ENCODE measurements around the gene PIGM. TPM values are rescaled to one million over a fixed set of nuclear protein-coding genes. Genes with fewer than 3 reads are reported as not detected.

Gene PIGM
- total and polyA plus RNA-seq, 2 experiments from 2014 or later = 5.0 TPM

DNA sequence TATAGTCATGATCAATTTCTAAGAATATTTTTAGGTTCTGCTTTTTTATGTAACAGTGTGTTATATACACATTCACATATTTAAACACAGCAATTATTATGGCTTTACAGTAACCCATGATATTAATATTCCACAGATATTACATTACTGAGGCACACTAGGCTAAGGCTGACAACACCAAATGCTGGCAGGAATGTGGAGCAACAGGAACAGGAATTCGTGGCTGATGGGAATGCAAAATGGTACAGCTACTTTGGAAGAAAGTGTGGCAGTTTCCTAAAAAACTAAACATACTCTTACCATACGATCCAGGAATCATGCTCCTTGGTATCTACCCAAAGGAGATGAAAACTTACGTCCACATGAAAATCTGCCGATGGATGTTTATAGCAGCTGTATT is 47.7 kb upstream of the PIGM start:
- Histone ChIP-seq H3K4me3 (no peak overlapping the region), H3K9me2 (ENCODE audit: insufficient read depth) (no peaks in the 10 kb centered on the region), H3K27me3 (ENCODE audit: insufficient read depth) (peaks cover 52% of the 10 kb centered on the region), H3K4me2 (no peak overlapping the region), H2AFZ (no peak overlapping the region), H3K27ac (ENCODE audit: low read depth) (no peak overlapping the region), H3K4me1 (ENCODE audit: insufficient read depth) (no peaks in the 10 kb centered on the region), H3F3A (replicated peaks; ENCODE audit: low read depth) (peaks cover 2% of the 10 kb centered on the region; the same call in 1 of the 2 replicates), H3K36me3 (ENCODE audit: insufficient read depth) (no peaks in the 10 kb centered on the region), H4K20me1 (replicated peaks; ENCODE audit: insufficient read depth) (no peaks in the 10 kb centered on the region), H3K79me2 (replicated peaks; ENCODE audit: insufficient read depth) (no peaks in the 10 kb centered on the region)
- no peak for TF ChIP-seq NANOG (IDR thresholded peaks at IDR 0.05; ENCODE audit: borderline replicate concordance)
- TF ChIP-seq, protein P1, sequence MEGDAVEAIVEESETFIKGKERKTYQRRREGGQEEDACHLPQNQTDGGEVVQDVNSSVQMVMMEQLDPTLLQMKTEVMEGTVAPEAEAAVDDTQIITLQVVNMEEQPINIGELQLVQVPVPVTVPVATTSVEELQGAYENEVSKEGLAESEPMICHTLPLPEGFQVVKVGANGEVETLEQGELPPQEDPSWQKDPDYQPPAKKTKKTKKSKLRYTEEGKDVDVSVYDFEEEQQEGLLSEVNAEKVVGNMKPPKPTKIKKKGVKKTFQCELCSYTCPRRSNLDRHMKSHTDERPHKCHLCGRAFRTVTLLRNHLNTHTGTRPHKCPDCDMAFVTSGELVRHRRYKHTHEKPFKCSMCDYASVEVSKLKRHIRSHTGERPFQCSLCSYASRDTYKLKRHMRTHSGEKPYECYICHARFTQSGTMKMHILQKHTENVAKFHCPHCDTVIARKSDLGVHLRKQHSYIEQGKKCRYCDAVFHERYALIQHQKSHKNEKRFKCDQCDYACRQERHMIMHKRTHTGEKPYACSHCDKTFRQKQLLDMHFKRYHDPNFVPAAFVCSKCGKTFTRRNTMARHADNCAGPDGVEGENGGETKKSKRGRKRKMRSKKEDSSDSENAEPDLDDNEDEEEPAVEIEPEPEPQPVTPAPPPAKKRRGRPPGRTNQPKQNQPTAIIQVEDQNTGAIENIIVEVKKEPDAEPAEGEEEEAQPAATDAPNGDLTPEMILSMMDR (conservative IDR thresholded peaks at IDR 0.05; ENCODE audit: low read depth in 2 of 2) = no peak
- TF ChIP-seq, protein P2, sequence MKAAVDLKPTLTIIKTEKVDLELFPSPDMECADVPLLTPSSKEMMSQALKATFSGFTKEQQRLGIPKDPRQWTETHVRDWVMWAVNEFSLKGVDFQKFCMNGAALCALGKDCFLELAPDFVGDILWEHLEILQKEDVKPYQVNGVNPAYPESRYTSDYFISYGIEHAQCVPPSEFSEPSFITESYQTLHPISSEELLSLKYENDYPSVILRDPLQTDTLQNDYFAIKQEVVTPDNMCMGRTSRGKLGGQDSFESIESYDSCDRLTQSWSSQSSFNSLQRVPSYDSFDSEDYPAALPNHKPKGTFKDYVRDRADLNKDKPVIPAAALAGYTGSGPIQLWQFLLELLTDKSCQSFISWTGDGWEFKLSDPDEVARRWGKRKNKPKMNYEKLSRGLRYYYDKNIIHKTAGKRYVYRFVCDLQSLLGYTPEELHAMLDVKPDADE (IDR thresholded peaks at IDR 0.05) = no peak
- TF ChIP-seq EZH2phosphoT487 (IDR thresholded peaks at IDR 0.05; ENCODE audit: unreplicated experiment) = no peak
- TF ChIP-seq CREB1 (CRISPR knock-in tag; IDR thresholded peaks at IDR 0.05; ENCODE audit: low read depth) = no peak
- TF ChIP-seq, protein P3, sequence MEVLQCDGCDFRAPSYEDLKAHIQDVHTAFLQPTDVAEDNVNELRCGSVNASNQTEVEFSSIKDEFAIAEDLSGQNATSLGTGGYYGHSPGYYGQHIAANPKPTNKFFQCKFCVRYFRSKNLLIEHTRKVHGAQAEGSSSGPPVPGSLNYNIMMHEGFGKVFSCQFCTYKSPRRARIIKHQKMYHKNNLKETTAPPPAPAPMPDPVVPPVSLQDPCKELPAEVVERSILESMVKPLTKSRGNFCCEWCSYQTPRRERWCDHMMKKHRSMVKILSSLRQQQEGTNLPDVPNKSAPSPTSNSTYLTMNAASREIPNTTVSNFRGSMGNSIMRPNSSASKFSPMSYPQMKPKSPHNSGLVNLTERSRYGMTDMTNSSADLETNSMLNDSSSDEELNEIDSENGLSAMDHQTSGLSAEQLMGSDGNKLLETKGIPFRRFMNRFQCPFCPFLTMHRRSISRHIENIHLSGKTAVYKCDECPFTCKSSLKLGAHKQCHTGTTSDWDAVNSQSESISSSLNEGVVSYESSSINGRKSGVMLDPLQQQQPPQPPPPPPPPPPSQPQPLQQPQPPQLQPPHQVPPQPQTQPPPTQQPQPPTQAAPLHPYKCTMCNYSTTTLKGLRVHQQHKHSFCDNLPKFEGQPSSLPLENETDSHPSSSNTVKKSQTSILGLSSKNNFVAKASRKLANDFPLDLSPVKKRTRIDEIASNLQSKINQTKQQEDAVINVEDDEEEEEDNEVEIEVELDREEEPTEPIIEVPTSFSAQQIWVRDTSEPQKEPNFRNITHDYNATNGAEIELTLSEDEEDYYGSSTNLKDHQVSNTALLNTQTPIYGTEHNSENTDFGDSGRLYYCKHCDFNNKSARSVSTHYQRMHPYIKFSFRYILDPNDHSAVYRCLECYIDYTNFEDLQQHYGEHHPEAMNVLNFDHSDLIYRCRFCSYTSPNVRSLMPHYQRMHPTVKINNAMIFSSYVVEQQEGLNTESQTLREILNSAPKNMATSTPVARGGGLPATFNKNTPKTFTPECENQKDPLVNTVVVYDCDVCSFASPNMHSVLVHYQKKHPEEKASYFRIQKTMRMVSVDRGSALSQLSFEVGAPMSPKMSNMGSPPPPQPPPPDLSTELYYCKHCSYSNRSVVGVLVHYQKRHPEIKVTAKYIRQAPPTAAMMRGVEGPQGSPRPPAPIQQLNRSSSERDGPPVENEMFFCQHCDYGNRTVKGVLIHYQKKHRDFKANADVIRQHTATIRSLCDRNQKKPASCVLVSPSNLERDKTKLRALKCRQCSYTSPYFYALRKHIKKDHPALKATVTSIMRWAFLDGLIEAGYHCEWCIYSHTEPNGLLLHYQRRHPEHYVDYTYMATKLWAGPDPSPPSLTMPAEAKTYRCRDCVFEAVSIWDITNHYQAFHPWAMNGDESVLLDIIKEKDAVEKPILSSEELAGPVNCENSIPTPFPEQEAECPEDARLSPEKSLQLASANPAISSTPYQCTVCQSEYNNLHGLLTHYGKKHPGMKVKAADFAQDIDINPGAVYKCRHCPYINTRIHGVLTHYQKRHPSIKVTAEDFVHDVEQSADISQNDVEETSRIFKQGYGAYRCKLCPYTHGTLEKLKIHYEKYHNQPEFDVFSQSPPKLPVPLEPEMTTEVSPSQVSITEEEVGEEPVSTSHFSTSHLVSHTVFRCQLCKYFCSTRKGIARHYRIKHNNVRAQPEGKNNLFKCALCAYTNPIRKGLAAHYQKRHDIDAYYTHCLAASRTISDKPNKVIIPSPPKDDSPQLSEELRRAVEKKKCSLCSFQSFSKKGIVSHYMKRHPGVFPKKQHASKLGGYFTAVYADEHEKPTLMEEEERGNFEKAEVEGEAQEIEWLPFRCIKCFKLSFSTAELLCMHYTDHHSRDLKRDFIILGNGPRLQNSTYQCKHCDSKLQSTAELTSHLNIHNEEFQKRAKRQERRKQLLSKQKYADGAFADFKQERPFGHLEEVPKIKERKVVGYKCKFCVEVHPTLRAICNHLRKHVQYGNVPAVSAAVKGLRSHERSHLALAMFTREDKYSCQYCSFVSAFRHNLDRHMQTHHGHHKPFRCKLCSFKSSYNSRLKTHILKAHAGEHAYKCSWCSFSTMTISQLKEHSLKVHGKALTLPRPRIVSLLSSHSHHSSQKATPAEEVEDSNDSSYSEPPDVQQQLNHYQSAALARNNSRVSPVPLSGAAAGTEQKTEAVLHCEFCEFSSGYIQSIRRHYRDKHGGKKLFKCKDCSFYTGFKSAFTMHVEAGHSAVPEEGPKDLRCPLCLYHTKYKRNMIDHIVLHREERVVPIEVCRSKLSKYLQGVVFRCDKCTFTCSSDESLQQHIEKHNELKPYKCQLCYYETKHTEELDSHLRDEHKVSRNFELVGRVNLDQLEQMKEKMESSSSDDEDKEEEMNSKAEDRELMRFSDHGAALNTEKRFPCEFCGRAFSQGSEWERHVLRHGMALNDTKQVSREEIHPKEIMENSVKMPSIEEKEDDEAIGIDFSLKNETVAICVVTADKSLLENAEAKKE (CRISPR knock-in tag; IDR thresholded peaks at IDR 0.05) = no peak
- Mint-ChIP-seq H3K27me3 (ENCODE audit: insufficient read depth, low read depth, poor library complexity) (peaks cover 26% of the 10 kb centered on the region), H3K4me3 (no peak overlapping the region), H3K4me1 (peaks cover 10% of the 10 kb centered on the region; the same call in 2 of the 3 replicates), H3K9me3 (no peaks in the 10 kb centered on the region; the same call in 2 of the 3 replicates), H3K36me3 (ENCODE audit: low read depth) (peaks cover 3% of the 10 kb centered on the region; the same call in 1 of the 3 replicates), H3K27ac (no peak overlapping the region)
- ATAC-seq (no peak), DNase-seq (ENCODE audit: low spot score) (no peak)

All from GM23338 (cell line).